ENCODE measurements around the gene NCBP1.
"Not testable (repeated sequence)": the region's sequence is repeated elsewhere in the genome, so short reads cannot be mapped to it uniquely, and the experiment has no call there.

The NCBP1 gene

DNA sequence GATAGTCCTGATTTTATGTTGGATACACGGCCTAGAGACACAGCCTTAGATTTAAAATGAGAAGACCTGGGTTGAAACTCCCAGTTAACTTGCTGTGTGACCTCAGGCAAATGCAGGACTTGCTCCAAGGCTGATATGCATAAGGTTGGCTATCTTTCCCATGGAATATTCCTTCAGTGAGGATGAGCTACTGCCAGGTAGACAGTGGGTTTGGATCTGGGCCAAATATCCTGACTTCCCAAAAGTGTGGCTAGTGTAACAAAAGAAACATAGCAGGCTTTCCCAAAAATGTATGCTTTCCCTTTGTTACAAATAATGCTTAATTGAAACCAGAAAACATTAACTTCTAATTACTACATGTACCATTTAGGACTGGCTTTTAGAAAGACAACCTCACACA is 64.2 kb downstream of the NCBP1 start:
- Histone ChIP-seq H3K9me3 (replicated peaks in 1 of 2; ENCODE audit: control insufficient read depth in 2 of 2, insufficient read depth in 1 of 2, low read depth in 1 of 2, low read length in 2 of 2) (no peaks in the 10 kb centered on the region), H3K4ac (ENCODE audit: low read length) (no peak overlapping the region), H3K23ac (ENCODE audit: low read depth, low read length, poor library complexity) (no peak overlapping the region), H3K4me1 (ENCODE audit: control insufficient read depth in 2 of 2, insufficient read depth in 1 of 2, low read depth in 1 of 2, low read length in 2 of 2) (peaks cover 2 to 9% of the 10 kb centered on the region in 2 donors), H3K4me3 (ENCODE audit: low read length in 2 of 2) (peak overlapping the region in 1 of 2 donors; percentile 69), H3K4me2 (ENCODE audit: insufficient read depth, low read length, poor library complexity, severe bottlenecking) (no peak overlapping the region), H3K27me3 (ENCODE audit: control insufficient read depth in 3 of 3, insufficient read depth in 3 of 3, low read depth in 1 of 3, low read length in 3 of 3) (peaks cover 0 to 7% (median 0%) of the 10 kb centered on the region in 3 experiments), H2BK15ac (ENCODE audit: low read length) (no peak overlapping the region), H3K9ac (ENCODE audit: low read depth, low read length, poor library complexity) (no peak overlapping the region), H4K91ac (ENCODE audit: low read depth, low read length, poor library complexity) (no peak overlapping the region), H2BK5ac (ENCODE audit: low read length) (no peak overlapping the region), H2BK120ac (ENCODE audit: low read depth, low read length) (no peak overlapping the region), H2AFZ (ENCODE audit: low read length) (peak overlapping the region; percentile 96), H2BK12ac (ENCODE audit: low read length) (no peak overlapping the region), H3K27ac (replicated peaks; ENCODE audit: low read length) (no peak overlapping the region), H4K8ac (ENCODE audit: low read depth, low read length) (no peak overlapping the region), H2AK5ac (ENCODE audit: low read depth, low read length) (no peak overlapping the region), H3K14ac (ENCODE audit: low read length) (no peak overlapping the region), H3K36me3 (replicated peaks in 1 of 2; ENCODE audit: control insufficient read depth in 2 of 2, insufficient read depth in 2 of 2, low read length in 2 of 2) (peaks cover 0 to 7% of the 10 kb centered on the region in 2 donors), H3K18ac (ENCODE audit: low read length) (no peak overlapping the region), H3K79me1 (ENCODE audit: low read depth, low read length) (peaks cover 2% of the 10 kb centered on the region)
- DNase-seq (ENCODE audit: low spot score), result no peak
- WGBS, 2 donors (ENCODE audit: extremely low coverage in 2 of 2, insufficient read length in 2 of 2, insufficient replicate concordance in 1 of 2), result no CpG with 5 or more reads among the region's 1 CpG

- H3K4me1 ChIP-seq (ENCODE audit: control insufficient read depth in 2 of 2, insufficient read depth in 1 of 2, low read depth in 1 of 2, low read length in 2 of 2), result peaks cover 4 to 10% of the 10 kb centered on the region in 2 donors
- H3K36me3 ChIP-seq (replicated peaks in 1 of 2; ENCODE audit: control insufficient read depth in 2 of 2, insufficient read depth in 2 of 2, low read length in 2 of 2), result no peaks in the 10 kb centered on the region
- no peak overlapping the region for H3K9ac ChIP-seq (ENCODE audit: low read depth, low read length, poor library complexity)
- H2AFZ ChIP-seq (ENCODE audit: low read length), result no peak overlapping the region
- no peak overlapping the region for H3K23ac ChIP-seq (ENCODE audit: low read depth, low read length, poor library complexity)
- H2BK12ac ChIP-seq (ENCODE audit: low read length), result no peak overlapping the region
- no peak overlapping the region for H2BK15ac ChIP-seq (ENCODE audit: low read length)
- no peak overlapping the region for H3K27ac ChIP-seq (replicated peaks; ENCODE audit: low read length)
- H2BK120ac ChIP-seq (ENCODE audit: low read depth, low read length), result no peak overlapping the region
- H4K91ac ChIP-seq (ENCODE audit: low read depth, low read length, poor library complexity), result no peak overlapping the region
- peaks cover 2% of the 10 kb centered on the region for H3K79me1 ChIP-seq (ENCODE audit: low read depth, low read length)
- H3K27me3 ChIP-seq (ENCODE audit: control insufficient read depth in 3 of 3, insufficient read depth in 3 of 3, low read depth in 1 of 3, low read length in 3 of 3), result peaks cover 0 to 9% (median 0%) of the 10 kb centered on the region in 3 experiments
- H3K4ac ChIP-seq (ENCODE audit: low read length), result no peak overlapping the region
- H3K4me2 ChIP-seq (ENCODE audit: insufficient read depth, low read length, poor library complexity, severe bottlenecking), result no peak overlapping the region
- no peak overlapping the region for H2BK5ac ChIP-seq (ENCODE audit: low read length)
- H4K8ac ChIP-seq (ENCODE audit: low read depth, low read length), result no peak overlapping the region
- H3K4me3 ChIP-seq (ENCODE audit: low read length in 2 of 2), result no peak overlapping the region
- H3K18ac ChIP-seq (ENCODE audit: low read length), result no peak overlapping the region
- no peak for DNase-seq (ENCODE audit: low spot score)
- peak overlapping the region; percentile 31 for H2AK5ac ChIP-seq (ENCODE audit: low read depth, low read length)
- no peak overlapping the region for H3K14ac ChIP-seq (ENCODE audit: low read length)
- H3K9me3 ChIP-seq (replicated peaks in 1 of 2; ENCODE audit: control insufficient read depth in 2 of 2, insufficient read depth in 1 of 2, low read depth in 1 of 2, low read length in 2 of 2), result no peaks in the 10 kb centered on the region
- no CpG with 5 or more reads among the region's 14 CpGs for WGBS, 2 donors (ENCODE audit: extremely low coverage in 2 of 2, insufficient read length in 2 of 2, insufficient replicate concordance in 1 of 2)
Measured at GRCh38 chr9:97698865-97699264, 65.2 kb downstream of the NCBP1 start.

DNA sequence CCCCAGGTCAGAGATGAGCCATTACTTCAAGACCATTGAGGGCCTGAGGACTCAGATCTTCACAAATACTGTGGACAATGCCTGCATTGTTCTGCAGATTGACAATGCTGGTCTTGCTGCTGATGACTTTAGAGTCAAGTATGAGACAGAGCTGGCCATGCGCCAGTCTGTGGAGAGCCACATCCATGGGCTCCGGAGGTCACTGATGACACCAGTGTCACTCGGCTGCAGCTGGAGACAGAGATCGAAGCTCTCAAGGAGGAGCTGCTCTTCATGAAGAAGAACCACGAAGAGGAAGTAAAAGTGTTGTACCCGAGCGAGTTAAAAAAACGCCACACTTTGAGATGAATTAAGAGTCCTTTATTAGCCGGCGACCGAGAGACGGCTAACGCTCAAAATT is 65.7 kb downstream of the NCBP1 start:
- not testable (repeated sequence) for H3K9me3 ChIP-seq (replicated peaks in 1 of 2; ENCODE audit: control insufficient read depth in 2 of 2, insufficient read depth in 1 of 2, low read depth in 1 of 2, low read length in 2 of 2); DNase-seq (ENCODE audit: low spot score); H3K27ac ChIP-seq (replicated peaks; ENCODE audit: low read length); H3K9ac ChIP-seq (ENCODE audit: low read depth, low read length, poor library complexity); H2BK5ac ChIP-seq (ENCODE audit: low read length); H3K18ac ChIP-seq (ENCODE audit: low read length); H2BK15ac ChIP-seq (ENCODE audit: low read length); H3K14ac ChIP-seq (ENCODE audit: low read length); H3K79me1 ChIP-seq (ENCODE audit: low read depth, low read length); H2BK12ac ChIP-seq (ENCODE audit: low read length); H2BK120ac ChIP-seq (ENCODE audit: low read depth, low read length); H2AK5ac ChIP-seq (ENCODE audit: low read depth, low read length); H2AFZ ChIP-seq (ENCODE audit: low read length); H4K8ac ChIP-seq (ENCODE audit: low read depth, low read length); H3K4me2 ChIP-seq (ENCODE audit: insufficient read depth, low read length, poor library complexity, severe bottlenecking); H3K36me3 ChIP-seq (replicated peaks in 1 of 2; ENCODE audit: control insufficient read depth in 2 of 2, insufficient read depth in 2 of 2, low read length in 2 of 2); H4K91ac ChIP-seq (ENCODE audit: low read depth, low read length, poor library complexity); H3K4ac ChIP-seq (ENCODE audit: low read length); H3K4me3 ChIP-seq (ENCODE audit: low read length in 2 of 2); H3K23ac ChIP-seq (ENCODE audit: low read depth, low read length, poor library complexity); H3K27me3 ChIP-seq (ENCODE audit: control insufficient read depth in 3 of 3, insufficient read depth in 3 of 3, low read depth in 1 of 3, low read length in 3 of 3)
- WGBS, 2 donors (ENCODE audit: extremely low coverage in 2 of 2, insufficient read length in 2 of 2, insufficient replicate concordance in 1 of 2), result no CpG with 5 or more reads among the region's 13 CpGs
- H3K4me1 ChIP-seq (ENCODE audit: control insufficient read depth in 2 of 2, insufficient read depth in 1 of 2, low read depth in 1 of 2, low read length in 2 of 2), result peaks cover 6 to 12% of the 10 kb centered on the region in 2 donors

DNA sequence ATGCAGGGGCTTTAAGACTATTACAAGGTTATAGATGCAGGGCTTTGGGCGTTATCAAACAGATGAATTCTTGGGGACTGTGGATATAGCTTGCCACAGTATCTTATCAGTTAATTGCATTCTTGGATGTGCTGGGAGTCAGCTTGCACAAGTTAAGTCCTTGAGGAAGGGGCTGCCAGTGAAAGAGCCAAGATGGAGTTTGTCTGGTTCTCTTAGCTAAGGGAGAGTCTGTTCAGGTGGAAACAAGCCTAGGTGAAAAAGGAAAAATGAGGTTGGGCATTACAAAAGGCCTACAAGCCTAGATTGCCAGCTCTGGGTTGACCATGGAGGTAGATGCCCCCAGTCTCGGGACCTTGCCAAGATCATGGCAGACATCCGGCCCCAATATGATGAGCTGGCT is 66.2 kb downstream of the NCBP1 start:
- H2BK5ac ChIP-seq (ENCODE audit: low read length); H3K14ac ChIP-seq (ENCODE audit: low read length); H4K91ac ChIP-seq (ENCODE audit: low read depth, low read length, poor library complexity); H3K4me2 ChIP-seq (ENCODE audit: insufficient read depth, low read length, poor library complexity, severe bottlenecking); DNase-seq (ENCODE audit: low spot score); H2AK5ac ChIP-seq (ENCODE audit: low read depth, low read length); H2AFZ ChIP-seq (ENCODE audit: low read length); H3K79me1 ChIP-seq (ENCODE audit: low read depth, low read length); H3K36me3 ChIP-seq (replicated peaks in 1 of 2; ENCODE audit: control insufficient read depth in 2 of 2, insufficient read depth in 2 of 2, low read length in 2 of 2); H2BK15ac ChIP-seq (ENCODE audit: low read length); H3K4me3 ChIP-seq (ENCODE audit: low read length in 2 of 2); H2BK12ac ChIP-seq (ENCODE audit: low read length); H3K18ac ChIP-seq (ENCODE audit: low read length); H3K4ac ChIP-seq (ENCODE audit: low read length); H2BK120ac ChIP-seq (ENCODE audit: low read depth, low read length); H4K8ac ChIP-seq (ENCODE audit: low read depth, low read length); H3K9me3 ChIP-seq (replicated peaks in 1 of 2; ENCODE audit: control insufficient read depth in 2 of 2, insufficient read depth in 1 of 2, low read depth in 1 of 2, low read length in 2 of 2); H3K27ac ChIP-seq (replicated peaks; ENCODE audit: low read length); H3K9ac ChIP-seq (ENCODE audit: low read depth, low read length, poor library complexity); H3K23ac ChIP-seq (ENCODE audit: low read depth, low read length, poor library complexity): not testable (repeated sequence)
- no CpG with 5 or more reads among the region's 3 CpGs for WGBS, 2 donors (ENCODE audit: extremely low coverage in 2 of 2, insufficient read length in 2 of 2, insufficient replicate concordance in 1 of 2)
- H3K4me1 ChIP-seq (ENCODE audit: control insufficient read depth in 2 of 2, insufficient read depth in 1 of 2, low read depth in 1 of 2, low read length in 2 of 2), result peaks cover 6 to 12% of the 10 kb centered on the region in 2 donors
- H3K27me3 ChIP-seq (ENCODE audit: control insufficient read depth in 3 of 3, insufficient read depth in 3 of 3, low read depth in 1 of 3, low read length in 3 of 3), result peaks cover 0 to 14% (median 0%) of the 10 kb centered on the region in 3 experiments
